ENCODE measurements around the gene ERICH3. TPM values are rescaled to one million over a fixed set of nuclear protein-coding genes. Genes with fewer than 3 reads are reported as not detected.

ERICH3 gene
- total and polyA plus RNA-seq, 9 donors, result 0.05 to 10.9 (median 0.48) TPM

DNA sequence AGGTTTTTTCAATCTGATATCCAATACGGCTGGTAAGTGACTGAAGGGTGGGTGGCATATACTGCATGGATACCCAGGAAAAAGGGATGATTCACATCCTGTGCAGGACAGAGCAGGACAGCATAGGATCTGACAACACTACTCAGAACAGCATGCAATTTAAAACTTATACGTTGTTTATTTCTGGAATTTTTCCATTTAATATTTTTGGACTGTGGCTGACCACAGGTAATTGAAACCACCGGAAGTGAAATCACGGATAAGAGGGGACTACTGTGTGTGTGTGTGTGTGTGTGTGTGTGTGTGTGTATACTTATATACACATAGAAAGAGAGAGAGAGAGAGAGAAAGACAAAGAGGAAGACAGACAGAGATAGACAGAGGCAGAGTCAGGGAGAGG is 23.0 kb downstream of the ERICH3 start:
- Histone ChIP-seq H3K27ac (no peak overlapping the region), H3K9me3 (no peaks in the 10 kb centered on the region), H3K4me1 (ENCODE audit: insufficient read depth) (no peaks in the 10 kb centered on the region), H3K27me3 (no peaks in the 10 kb centered on the region), H3K36me3 (no peaks in the 10 kb centered on the region), H3K4me3 (no peak overlapping the region)
- TF ChIP-seq EP300 (IDR thresholded peaks at IDR 0.05), result no peak
- WGBS, 3 donors, result 72 to 80% (median 75%) methylated on average over 4 of the region's 4 CpGs
- intact Hi-C loops (cut with DNase I), result no loop called here
- DNase-seq, result no peak

DNA sequence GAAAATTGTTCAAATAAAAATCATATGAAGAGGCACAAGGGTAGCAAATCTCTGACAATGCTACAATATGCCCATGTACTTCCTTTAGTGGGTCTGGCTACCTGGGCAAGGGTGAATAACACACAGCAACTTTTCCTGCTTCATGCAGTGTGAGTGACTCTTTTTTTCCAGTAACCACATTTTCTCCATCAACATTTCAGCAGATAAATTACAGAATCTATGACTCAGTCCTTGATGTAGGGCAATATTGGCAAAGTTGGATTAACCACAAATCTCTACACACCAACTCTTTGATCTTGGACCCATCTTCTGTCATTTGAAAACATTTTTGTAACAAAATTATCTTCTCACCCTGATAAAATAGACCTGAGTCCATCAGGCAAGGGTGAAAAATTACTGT is 31.7 kb downstream of the ERICH3 start:
- Histone ChIP-seq H3K4me3 (no peak overlapping the region), H3K36me3 (no peaks in the 10 kb centered on the region), H3K4me1 (ENCODE audit: insufficient read depth) (no peaks in the 10 kb centered on the region), H3K27ac (no peak overlapping the region), H3K27me3 (no peaks in the 10 kb centered on the region), H3K9me3 (no peaks in the 10 kb centered on the region)
- no peak for DNase-seq
- intact Hi-C loops (cut with DNase I), result no loop called here
- TF ChIP-seq, protein P1, sequence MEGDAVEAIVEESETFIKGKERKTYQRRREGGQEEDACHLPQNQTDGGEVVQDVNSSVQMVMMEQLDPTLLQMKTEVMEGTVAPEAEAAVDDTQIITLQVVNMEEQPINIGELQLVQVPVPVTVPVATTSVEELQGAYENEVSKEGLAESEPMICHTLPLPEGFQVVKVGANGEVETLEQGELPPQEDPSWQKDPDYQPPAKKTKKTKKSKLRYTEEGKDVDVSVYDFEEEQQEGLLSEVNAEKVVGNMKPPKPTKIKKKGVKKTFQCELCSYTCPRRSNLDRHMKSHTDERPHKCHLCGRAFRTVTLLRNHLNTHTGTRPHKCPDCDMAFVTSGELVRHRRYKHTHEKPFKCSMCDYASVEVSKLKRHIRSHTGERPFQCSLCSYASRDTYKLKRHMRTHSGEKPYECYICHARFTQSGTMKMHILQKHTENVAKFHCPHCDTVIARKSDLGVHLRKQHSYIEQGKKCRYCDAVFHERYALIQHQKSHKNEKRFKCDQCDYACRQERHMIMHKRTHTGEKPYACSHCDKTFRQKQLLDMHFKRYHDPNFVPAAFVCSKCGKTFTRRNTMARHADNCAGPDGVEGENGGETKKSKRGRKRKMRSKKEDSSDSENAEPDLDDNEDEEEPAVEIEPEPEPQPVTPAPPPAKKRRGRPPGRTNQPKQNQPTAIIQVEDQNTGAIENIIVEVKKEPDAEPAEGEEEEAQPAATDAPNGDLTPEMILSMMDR (IDR thresholded peaks at IDR 0.05), result no peak
- TF ChIP-seq EP300 (IDR thresholded peaks at IDR 0.05) (no peak), POLR2A (IDR thresholded peaks at IDR 0.05) (no peak)

DNA sequence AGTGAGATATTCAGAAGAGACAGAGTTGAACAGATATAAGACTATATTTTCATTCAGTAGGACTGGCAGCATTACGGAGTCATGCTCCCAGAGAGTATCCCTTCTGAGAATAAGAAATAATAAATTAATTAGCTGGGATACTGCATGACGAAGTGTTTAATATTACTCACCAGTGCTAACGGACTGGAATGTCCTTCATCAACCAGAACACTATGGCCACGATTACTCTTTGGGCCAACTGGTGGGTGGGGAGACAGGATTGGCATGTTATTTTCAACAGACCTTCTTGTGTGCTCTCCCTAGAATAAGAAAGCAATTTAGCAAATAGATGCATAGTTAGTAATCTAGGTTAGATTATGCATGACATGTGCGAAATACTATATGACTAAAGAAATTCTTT is 32.4 kb downstream of the ERICH3 start:
- Histone ChIP-seq H3K4me1 (ENCODE audit: insufficient read depth) (no peaks in the 10 kb centered on the region), H3K27ac (no peak overlapping the region), H3K27me3 (no peaks in the 10 kb centered on the region), H3K36me3 (no peaks in the 10 kb centered on the region), H3K4me3 (no peak overlapping the region), H3K9me3 (no peaks in the 10 kb centered on the region)
- no peak for DNase-seq
- WGBS, 3 donors, result 74 to 83% (median 76%) methylated on average over 5 of the region's 5 CpGs
- intact Hi-C loops (cut with DNase I), result no loop called here
- no peak for TF ChIP-seq EP300 (IDR thresholded peaks at IDR 0.05)
- no peak for TF ChIP-seq POLR2A (IDR thresholded peaks at IDR 0.05)
- TF ChIP-seq, protein P1 (IDR thresholded peaks at IDR 0.05), result no peak

DNA sequence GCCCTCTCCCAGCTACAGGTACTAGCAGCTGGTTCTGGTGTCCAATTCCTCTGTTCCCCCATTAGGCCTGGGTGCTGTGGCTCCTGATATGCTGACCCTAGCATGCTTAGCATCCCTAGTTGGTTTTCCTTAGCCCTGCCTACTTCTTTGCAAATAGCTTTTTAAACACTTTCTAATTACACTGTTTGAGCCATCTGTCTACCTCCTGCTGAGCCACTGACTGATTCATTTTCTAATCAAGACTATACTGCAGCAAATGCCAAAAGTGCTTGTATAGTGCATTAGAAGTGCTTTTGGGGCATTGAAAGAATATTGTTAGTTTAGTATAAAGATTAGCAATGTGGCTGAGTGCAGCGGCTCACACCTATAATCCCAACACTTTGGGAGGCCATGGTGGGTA is 36.3 kb downstream of the ERICH3 start:
- H3K27ac ChIP-seq, result no peak overlapping the region
- TF ChIP-seq EP300 (IDR thresholded peaks at IDR 0.05) (no peak), POLR2A (IDR thresholded peaks at IDR 0.05) (no peak)
- TF ChIP-seq, protein P1 (IDR thresholded peaks at IDR 0.05), result no peak
- H3K4me1 ChIP-seq (ENCODE audit: insufficient read depth), result no peaks in the 10 kb centered on the region
- intact Hi-C loops (cut with DNase I), result no loop called here
- H3K36me3 ChIP-seq, result no peaks in the 10 kb centered on the region
- WGBS, 3 donors, result 92 to 97% (median 94%) methylated on average over 1 of the region's 1 CpG
- no peak for DNase-seq
- no peaks in the 10 kb centered on the region for H3K9me3 ChIP-seq
- no peaks in the 10 kb centered on the region for H3K27me3 ChIP-seq
- H3K4me3 ChIP-seq, result no peak overlapping the region

DNA sequence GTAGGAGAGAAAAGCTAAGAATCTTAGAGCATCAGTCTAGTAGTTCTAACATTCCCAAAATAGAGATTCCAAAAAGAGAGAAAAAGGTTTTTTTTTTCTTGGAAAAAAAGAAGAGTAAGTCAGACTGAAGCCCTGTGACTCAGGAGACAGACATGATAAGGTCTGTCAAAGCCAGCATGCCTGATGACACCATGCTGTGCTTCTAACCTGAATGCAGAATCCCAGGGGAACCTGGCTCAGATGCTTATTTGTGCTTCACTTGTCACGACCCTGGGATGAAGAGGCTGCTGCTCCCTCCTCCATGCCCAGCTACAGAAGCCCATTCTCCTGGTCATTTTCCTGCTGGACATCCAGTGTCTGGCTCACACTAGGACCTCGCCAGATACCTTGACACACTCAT is 44.3 kb downstream of the ERICH3 start:
- H3K27ac ChIP-seq, result no peak overlapping the region
- H3K27me3 ChIP-seq, result no peaks in the 10 kb centered on the region
- H3K4me1 ChIP-seq (ENCODE audit: insufficient read depth), result no peaks in the 10 kb centered on the region
- 52 to 64% (median 59%) methylated on average over 2 of the region's 2 CpGs for WGBS, 3 donors
- no peaks in the 10 kb centered on the region for H3K9me3 ChIP-seq
- intact Hi-C loops (cut with DNase I), result no loop called here
- H3K36me3 ChIP-seq, result no peaks in the 10 kb centered on the region
- H3K4me3 ChIP-seq, result no peak overlapping the region
- TF ChIP-seq, protein P1 (IDR thresholded peaks at IDR 0.05), result no peak
- no peak for TF ChIP-seq POLR2A (IDR thresholded peaks at IDR 0.05)
- no peak for TF ChIP-seq EP300 (IDR thresholded peaks at IDR 0.05)
- DNase-seq, result no peak

Data from ovary (tissue), 9 donors.